ENCODE measurements around the gene FRK. TPM values are rescaled to one million over a fixed set of nuclear protein-coding genes. Genes with fewer than 3 reads are reported as not detected.

Gene FRK
- total RNA-seq, 2 experiments from 2014 or later = 0.13 to 0.46 TPM

GRCh38 chr6:116003668-116004067 lies 57.0 kb downstream of the FRK start:
- H3K79me2 ChIP-seq (ENCODE audit: insufficient read depth, low read depth, low read length) = no peaks in the 10 kb centered on the region
- no peak overlapping the region for H3K27ac ChIP-seq (ENCODE audit: low read depth, low read length, poor library complexity, severe bottlenecking)
- ChIA-PET POLR2A (interaction anchor here (0.5 kb wide), 1 partner anchor 914 kb away, joined by 3 read pairs; no protein-coding TSS in a partner anchor), CTCF (ENCODE audit: unreplicated experiment) (no interaction called here)
- no peak overlapping the region for H2AFZ ChIP-seq (ENCODE audit: low read length)
- H4K20me1 ChIP-seq (ENCODE audit: insufficient read depth, low read length) = no peaks in the 10 kb centered on the region
- H3K9me2 ChIP-seq (ENCODE audit: insufficient read depth, low read length) = no peaks in the 10 kb centered on the region
- no peak overlapping the region for H3K4me2 ChIP-seq (ENCODE audit: low read length)
- H3K4me3 ChIP-seq (ENCODE audit: low read depth, low read length, poor library complexity, severe bottlenecking) = no peak overlapping the region
- H3K36me3 ChIP-seq (ENCODE audit: insufficient read depth, low read length) = no peaks in the 10 kb centered on the region
- no peak for DNase-seq (ENCODE audit: low spot score)
- intact Hi-C loops (cut with micrococcal nuclease; ENCODE audit: unreplicated experiment) = no loop called here
- H3K4me1 ChIP-seq (ENCODE audit: insufficient read depth, low read length, poor library complexity, severe bottlenecking) = peaks cover 3% of the 10 kb centered on the region
- no peaks in the 10 kb centered on the region for H3K9me3 ChIP-seq (ENCODE audit: low read length)
- no TSS peak for BruUV-seq (replicated peaks)
- TF ChIP-seq EZH2phosphoT487 (IDR thresholded peaks at IDR 0.05; ENCODE audit: borderline replicate concordance, low read depth, low read length) (no peak), CTCF (conservative IDR thresholded peaks at IDR 0.05; ENCODE audit: low read length) (no peak)

GRCh38 chr6:116002756-116003155 lies 57.9 kb downstream of the FRK start:
- Histone ChIP-seq H2AFZ (ENCODE audit: low read length) (no peak overlapping the region), H3K4me2 (ENCODE audit: low read length) (no peak overlapping the region), H4K20me1 (ENCODE audit: insufficient read depth, low read length) (no peaks in the 10 kb centered on the region), H3K4me1 (ENCODE audit: insufficient read depth, low read length, poor library complexity, severe bottlenecking) (no peaks in the 10 kb centered on the region), H3K9me2 (ENCODE audit: insufficient read depth, low read length) (no peaks in the 10 kb centered on the region), H3K36me3 (ENCODE audit: insufficient read depth, low read length) (no peaks in the 10 kb centered on the region), H3K4me3 (ENCODE audit: low read depth, low read length, poor library complexity, severe bottlenecking) (no peak overlapping the region), H3K27ac (ENCODE audit: low read depth, low read length, poor library complexity, severe bottlenecking) (no peak overlapping the region), H3K9me3 (ENCODE audit: low read length) (no peaks in the 10 kb centered on the region), H3K79me2 (ENCODE audit: insufficient read depth, low read depth, low read length) (no peaks in the 10 kb centered on the region)
- TF ChIP-seq EZH2phosphoT487 (IDR thresholded peaks at IDR 0.05; ENCODE audit: borderline replicate concordance, low read depth, low read length) (no peak), CTCF (conservative IDR thresholded peaks at IDR 0.05; ENCODE audit: low read length) (no peak)
- intact Hi-C loops (cut with micrococcal nuclease; ENCODE audit: unreplicated experiment) = no loop called here
- POLR2A ChIA-PET = no interaction called here
- DNase-seq (ENCODE audit: low spot score) = no peak
- CTCF ChIA-PET (ENCODE audit: unreplicated experiment) = no interaction called here
- BruUV-seq (replicated peaks) = no TSS peak

GRCh38 chr6:115999235-115999634 lies 61.5 kb downstream of the FRK start:
- Histone ChIP-seq H3K4me1 (ENCODE audit: insufficient read depth, low read length, poor library complexity, severe bottlenecking) (no peaks in the 10 kb centered on the region), H2AFZ (ENCODE audit: low read length) (no peak overlapping the region), H3K27ac (ENCODE audit: low read depth, low read length, poor library complexity, severe bottlenecking) (no peak overlapping the region), H3K4me3 (ENCODE audit: low read depth, low read length, poor library complexity, severe bottlenecking) (no peak overlapping the region), H3K79me2 (ENCODE audit: insufficient read depth, low read depth, low read length) (no peaks in the 10 kb centered on the region), H3K9me2 (ENCODE audit: insufficient read depth, low read length) (no peaks in the 10 kb centered on the region), H3K9me3 (ENCODE audit: low read length) (no peaks in the 10 kb centered on the region), H3K36me3 (ENCODE audit: insufficient read depth, low read length) (no peaks in the 10 kb centered on the region), H3K4me2 (ENCODE audit: low read length) (no peak overlapping the region), H4K20me1 (ENCODE audit: insufficient read depth, low read length) (no peaks in the 10 kb centered on the region)
- no peak for TF ChIP-seq EZH2phosphoT487 (IDR thresholded peaks at IDR 0.05; ENCODE audit: borderline replicate concordance, low read depth, low read length)
- TF ChIP-seq CTCF (conservative IDR thresholded peaks at IDR 0.05; ENCODE audit: low read length) = no peak
- intact Hi-C loops (cut with micrococcal nuclease; ENCODE audit: unreplicated experiment) = no loop called here
- CTCF ChIA-PET (ENCODE audit: unreplicated experiment) = no interaction called here
- no TSS peak for BruUV-seq (replicated peaks)
- POLR2A ChIA-PET = interaction anchor here (0.6 to 0.7 kb wide), 2 partner anchors 26 to 1056 kb away, joined by 3 read pairs; no protein-coding TSS in a partner anchor
- DNase-seq (ENCODE audit: low spot score) = no peak

Data from OCI-LY7 (cell line).